Transverse colon (tissue), 3 donors: ENCODE measurements around the gene RAP1GAP2.

Experiments used
- POLR2A ChIP-seq: fragments of 450-650 bp; IDR thresholded peaks from one replicate; pipeline ENCODE4 v1.6.1; 2016; ENCODE audit warnings: antibody characterized with exemption, mild to moderate bottlenecking, moderate library complexity
- POLR2AphosphoS5 ChIP-seq, 3 donors: sonication (generic); formaldehyde crosslinking; IDR thresholded peaks; one replicate each; pipeline ENCODE4 v1.6.1; 2016; ENCODE audit warnings: antibody characterized with exemption in 3 of 3

GRCh38 chr17:2947588-2947950, 151.3 kb downstream of the RAP1GAP2 start:
- TF ChIP-seq POLR2A = no peak
- no peak for TF ChIP-seq POLR2AphosphoS5 (IDR thresholded peaks at IDR 0.05)
